ENCODE results near the gene BMX.
A peak's percentile ranks its signal among the peaks of the same experiment; 100 is the strongest.

Gene BMX

GRCh38 chrX:15483891-15484290 is 16.7 kb upstream of the BMX start:
- Mint-ChIP-seq H3K27me3 (ENCODE audit: low read depth, poor library complexity) (no peaks in the 10 kb centered on the region), H3K27ac (no peak overlapping the region), H3K4me1 (no peaks in the 10 kb centered on the region), H3K4me3 (no peak overlapping the region), H3K9me3 (peaks cover 9% of the 10 kb centered on the region), H3K36me3 (ENCODE audit: low read depth) (peaks cover 18% of the 10 kb centered on the region)
- DNase-seq, result no peak
- TF ChIP-seq CTCF (IDR thresholded peaks at IDR 0.05), result no peak

GRCh38 chrX:15492469-15492868 is 8.1 kb upstream of the BMX start:
- no peak for TF ChIP-seq CTCF (IDR thresholded peaks at IDR 0.05)
- Mint-ChIP-seq H3K9me3 (no peaks in the 10 kb centered on the region), H3K4me3 (peak overlapping the region; percentile 92), H3K27ac (no peak overlapping the region), H3K36me3 (ENCODE audit: low read depth) (peaks cover 16% of the 10 kb centered on the region), H3K4me1 (peaks cover 19% of the 10 kb centered on the region), H3K27me3 (ENCODE audit: low read depth, poor library complexity) (peaks cover 10% of the 10 kb centered on the region)
- no peak for DNase-seq

- H3K27me3 Mint-ChIP-seq (ENCODE audit: low read depth, poor library complexity), result peaks cover 10% of the 10 kb centered on the region
- peak; percentile 93 for DNase-seq
- no peaks in the 10 kb centered on the region for H3K9me3 Mint-ChIP-seq
- H3K4me1 Mint-ChIP-seq, result peaks cover 24% of the 10 kb centered on the region
- H3K27ac Mint-ChIP-seq, result peak within 1 kb of the TSS; percentile 73
- peak within 1 kb of the TSS; percentile 92 for H3K4me3 Mint-ChIP-seq
- peak; percentile 27 for TF ChIP-seq CTCF (IDR thresholded peaks at IDR 0.05)
- peaks cover 16% of the 10 kb centered on the region for H3K36me3 Mint-ChIP-seq (ENCODE audit: low read depth)
Observed at GRCh38 chrX:15493118-15493962, 7.3 kb upstream of the BMX start, which contains the start of gene PIR. PIR (minus strand) TSS chrX:15493333; CDS start chrX:15491257, 2,076 bp downstream.

- no peaks in the 10 kb centered on the region for H3K9me3 Mint-ChIP-seq
- TF ChIP-seq CTCF (IDR thresholded peaks at IDR 0.05), result no peak
- no peak for DNase-seq
- H3K4me1 Mint-ChIP-seq, result peaks cover 24% of the 10 kb centered on the region
- H3K27me3 Mint-ChIP-seq (ENCODE audit: low read depth, poor library complexity), result peaks cover 10% of the 10 kb centered on the region
- peaks cover 5% of the 10 kb centered on the region for H3K36me3 Mint-ChIP-seq (ENCODE audit: low read depth)
- no peak overlapping the region for H3K27ac Mint-ChIP-seq
- no peak overlapping the region for H3K4me3 Mint-ChIP-seq
Observed at GRCh38 chrX:15495801-15496200, 4.8 kb upstream of the BMX start.

- no peaks in the 10 kb centered on the region for H3K36me3 Mint-ChIP-seq (ENCODE audit: low read depth)
- TF ChIP-seq CTCF (IDR thresholded peaks at IDR 0.05), result no peak
- H3K4me3 Mint-ChIP-seq, result no peak overlapping the region
- no peaks in the 10 kb centered on the region for H3K9me3 Mint-ChIP-seq
- H3K27ac Mint-ChIP-seq, result no peak overlapping the region
- peaks cover 10% of the 10 kb centered on the region for H3K27me3 Mint-ChIP-seq (ENCODE audit: low read depth, poor library complexity)
- peaks cover 24% of the 10 kb centered on the region for H3K4me1 Mint-ChIP-seq
- no peak for DNase-seq
Observed at GRCh38 chrX:15496824-15497223, 3.8 kb upstream of the BMX start.

- peaks cover 13% of the 10 kb centered on the region for H3K4me1 Mint-ChIP-seq
- H3K4me3 Mint-ChIP-seq, result no peak overlapping the region
- H3K9me3 Mint-ChIP-seq, result no peaks in the 10 kb centered on the region
- peaks cover 9% of the 10 kb centered on the region for H3K27me3 Mint-ChIP-seq (ENCODE audit: low read depth, poor library complexity)
- peak; percentile 75 for TF ChIP-seq CTCF (IDR thresholded peaks at IDR 0.05)
- H3K27ac Mint-ChIP-seq, result no peak overlapping the region
- no peaks in the 10 kb centered on the region for H3K36me3 Mint-ChIP-seq (ENCODE audit: low read depth)
- peak; percentile 73 for DNase-seq
Observed at GRCh38 chrX:15497865-15498264, 2.7 kb upstream of the BMX start.

All from nephron progenitor cell (in vitro differentiated cells).